ENCODE data around the gene DISC1.

- no peak for TF ChIP-seq RFX5 (IDR thresholded peaks at IDR 0.05; ENCODE audit: low read length)
- no peak for TF ChIP-seq RAD21 (IDR thresholded peaks at IDR 0.05; ENCODE audit: low read length)
- TF ChIP-seq TEAD4 (IDR thresholded peaks at IDR 0.05; ENCODE audit: borderline replicate concordance, insufficient read depth): no peak
- no peak for TF ChIP-seq CTCF (IDR thresholded peaks at IDR 0.05)
- TF ChIP-seq YY1 (IDR thresholded peaks at IDR 0.05; ENCODE audit: low read depth): no peak
- TF ChIP-seq, protein P1, sequence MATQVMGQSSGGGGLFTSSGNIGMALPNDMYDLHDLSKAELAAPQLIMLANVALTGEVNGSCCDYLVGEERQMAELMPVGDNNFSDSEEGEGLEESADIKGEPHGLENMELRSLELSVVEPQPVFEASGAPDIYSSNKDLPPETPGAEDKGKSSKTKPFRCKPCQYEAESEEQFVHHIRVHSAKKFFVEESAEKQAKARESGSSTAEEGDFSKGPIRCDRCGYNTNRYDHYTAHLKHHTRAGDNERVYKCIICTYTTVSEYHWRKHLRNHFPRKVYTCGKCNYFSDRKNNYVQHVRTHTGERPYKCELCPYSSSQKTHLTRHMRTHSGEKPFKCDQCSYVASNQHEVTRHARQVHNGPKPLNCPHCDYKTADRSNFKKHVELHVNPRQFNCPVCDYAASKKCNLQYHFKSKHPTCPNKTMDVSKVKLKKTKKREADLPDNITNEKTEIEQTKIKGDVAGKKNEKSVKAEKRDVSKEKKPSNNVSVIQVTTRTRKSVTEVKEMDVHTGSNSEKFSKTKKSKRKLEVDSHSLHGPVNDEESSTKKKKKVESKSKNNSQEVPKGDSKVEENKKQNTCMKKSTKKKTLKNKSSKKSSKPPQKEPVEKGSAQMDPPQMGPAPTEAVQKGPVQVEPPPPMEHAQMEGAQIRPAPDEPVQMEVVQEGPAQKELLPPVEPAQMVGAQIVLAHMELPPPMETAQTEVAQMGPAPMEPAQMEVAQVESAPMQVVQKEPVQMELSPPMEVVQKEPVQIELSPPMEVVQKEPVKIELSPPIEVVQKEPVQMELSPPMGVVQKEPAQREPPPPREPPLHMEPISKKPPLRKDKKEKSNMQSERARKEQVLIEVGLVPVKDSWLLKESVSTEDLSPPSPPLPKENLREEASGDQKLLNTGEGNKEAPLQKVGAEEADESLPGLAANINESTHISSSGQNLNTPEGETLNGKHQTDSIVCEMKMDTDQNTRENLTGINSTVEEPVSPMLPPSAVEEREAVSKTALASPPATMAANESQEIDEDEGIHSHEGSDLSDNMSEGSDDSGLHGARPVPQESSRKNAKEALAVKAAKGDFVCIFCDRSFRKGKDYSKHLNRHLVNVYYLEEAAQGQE (IDR thresholded peaks at IDR 0.05; ENCODE audit: low read depth, low read length): no peak
- TF ChIP-seq TAF1 (IDR thresholded peaks at IDR 0.05; ENCODE audit: borderline replicate concordance, low read depth, low read length): no peak
- no peak for TF ChIP-seq RCOR1 (IDR thresholded peaks at IDR 0.05; ENCODE audit: low read length)
Measured at GRCh38 chr1:231964961-231965360, 338.4 kb downstream of the DISC1 start.

Measured in SK-N-SH (cell line).